GM19397 (cell line): ENCODE results near the gene KDR.

ENCODE experiments used
- ATAC-seq: cut with Tn5 transposase; IDR thresholded peaks from one replicate; pipeline ENCODE4 v1.9.1; 2021; ENCODE audit warnings: mild to moderate bottlenecking, moderate library complexity; ENCODE audit not compliant: unreplicated experiment

KDR gene

DNA sequence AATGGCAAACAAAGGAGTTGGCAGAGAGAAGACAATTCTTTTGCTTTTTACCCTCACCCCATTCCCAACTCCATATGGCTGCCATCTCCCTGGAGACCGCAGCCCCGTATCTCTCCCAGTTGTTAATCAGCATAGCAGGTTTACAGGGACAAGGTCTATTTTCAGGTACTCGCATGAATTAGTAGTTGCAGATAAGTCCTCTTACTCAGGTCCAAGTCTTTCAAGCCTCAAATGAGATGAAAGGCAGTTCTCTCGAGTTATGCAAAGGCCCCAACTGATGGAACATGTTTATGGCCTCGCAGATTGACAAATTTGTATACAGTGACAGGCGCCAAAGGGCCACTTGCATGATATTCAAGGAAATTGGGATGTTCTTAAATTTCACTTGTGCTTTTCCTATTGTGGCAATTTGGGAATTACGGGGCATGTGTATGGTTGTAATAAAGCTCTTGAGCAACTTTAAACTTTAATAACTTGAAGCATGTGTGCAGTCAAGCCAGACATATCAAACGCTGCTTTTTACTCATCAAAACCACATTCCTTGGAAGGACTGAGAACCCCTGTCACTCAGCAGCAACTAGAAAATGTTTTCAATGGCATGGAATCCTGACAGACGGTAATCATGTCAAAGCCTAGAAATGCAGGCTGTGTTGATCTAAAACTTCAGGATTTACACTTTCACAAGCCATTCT is 45.1 kb downstream of the KDR start:
- ATAC-seq, result no peak

DNA sequence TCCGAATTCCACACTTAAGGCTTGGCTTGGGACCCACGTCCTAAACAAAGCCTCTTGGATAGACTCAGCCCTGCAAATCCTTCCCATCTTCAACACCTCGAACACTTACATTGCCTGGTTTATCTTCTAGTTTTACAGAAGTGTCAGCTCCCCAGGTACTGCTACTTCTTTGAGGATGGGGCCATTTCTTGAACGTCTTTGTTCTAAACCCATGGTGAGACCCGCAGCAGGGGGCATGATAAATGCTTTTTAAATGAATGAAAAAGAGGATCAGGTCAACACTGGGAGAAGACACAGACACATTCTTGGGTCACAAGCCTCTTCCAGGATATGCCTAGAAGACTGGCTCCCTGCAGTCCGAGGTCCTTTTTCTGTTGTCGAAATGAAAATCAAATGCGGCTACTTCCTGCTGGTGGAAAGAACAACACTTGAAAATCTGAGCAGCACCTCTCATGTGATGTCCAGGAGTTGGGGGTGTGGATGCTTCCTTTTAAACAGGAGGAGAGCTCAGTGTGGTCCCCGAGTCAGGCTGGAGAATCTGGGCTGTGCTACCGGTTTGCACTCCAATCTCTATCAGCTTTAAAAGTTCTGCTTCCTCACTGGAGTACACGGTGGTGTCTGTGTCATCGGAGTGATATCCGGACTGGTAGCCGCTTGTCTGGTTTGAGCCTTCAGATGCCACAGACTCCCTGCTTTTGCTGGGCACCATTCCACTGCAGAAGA is 45.8 kb downstream of the KDR start:
- no peak for ATAC-seq

DNA sequence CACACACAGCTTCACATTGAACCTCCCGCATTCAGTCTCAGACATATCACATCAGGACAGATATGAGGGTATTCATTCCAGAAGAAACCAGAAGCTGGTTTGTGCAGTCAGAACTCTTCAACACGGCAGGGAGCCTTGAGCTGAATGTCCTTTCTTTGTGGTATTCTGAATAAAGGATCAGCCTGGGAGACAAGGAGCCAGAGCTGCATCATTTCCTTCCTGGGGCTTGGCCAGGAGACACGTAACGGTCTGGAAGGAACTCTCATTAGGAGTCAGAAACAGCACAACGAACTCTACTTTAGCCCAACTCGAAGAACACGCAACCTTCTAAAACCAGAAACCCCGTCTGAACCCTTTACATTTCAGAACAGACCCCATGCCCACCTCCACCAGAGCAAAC is 46.4 kb downstream of the KDR start:
- no peak for ATAC-seq

DNA sequence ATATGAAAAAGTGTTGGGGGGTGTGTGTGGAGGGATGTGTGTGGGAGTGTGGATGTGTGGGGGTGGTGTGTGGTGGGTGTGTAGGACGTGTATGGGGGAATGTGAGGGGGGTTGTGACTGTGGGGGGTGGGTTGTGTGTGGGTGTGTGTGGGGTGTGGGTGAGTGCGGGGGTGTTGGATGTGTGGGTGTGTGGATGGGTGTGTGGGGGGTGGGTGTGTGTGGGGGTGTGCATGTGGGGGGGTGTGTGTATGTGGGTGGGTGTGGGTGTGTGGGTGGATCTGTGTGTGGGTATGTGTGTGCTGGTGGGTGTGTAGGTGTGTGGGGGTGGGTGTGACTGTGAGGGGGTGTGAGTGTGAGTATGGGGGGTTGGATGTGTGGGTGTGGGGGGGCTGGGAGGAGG is 47.8 kb downstream of the KDR start:
- ATAC-seq, result no peak

DNA sequence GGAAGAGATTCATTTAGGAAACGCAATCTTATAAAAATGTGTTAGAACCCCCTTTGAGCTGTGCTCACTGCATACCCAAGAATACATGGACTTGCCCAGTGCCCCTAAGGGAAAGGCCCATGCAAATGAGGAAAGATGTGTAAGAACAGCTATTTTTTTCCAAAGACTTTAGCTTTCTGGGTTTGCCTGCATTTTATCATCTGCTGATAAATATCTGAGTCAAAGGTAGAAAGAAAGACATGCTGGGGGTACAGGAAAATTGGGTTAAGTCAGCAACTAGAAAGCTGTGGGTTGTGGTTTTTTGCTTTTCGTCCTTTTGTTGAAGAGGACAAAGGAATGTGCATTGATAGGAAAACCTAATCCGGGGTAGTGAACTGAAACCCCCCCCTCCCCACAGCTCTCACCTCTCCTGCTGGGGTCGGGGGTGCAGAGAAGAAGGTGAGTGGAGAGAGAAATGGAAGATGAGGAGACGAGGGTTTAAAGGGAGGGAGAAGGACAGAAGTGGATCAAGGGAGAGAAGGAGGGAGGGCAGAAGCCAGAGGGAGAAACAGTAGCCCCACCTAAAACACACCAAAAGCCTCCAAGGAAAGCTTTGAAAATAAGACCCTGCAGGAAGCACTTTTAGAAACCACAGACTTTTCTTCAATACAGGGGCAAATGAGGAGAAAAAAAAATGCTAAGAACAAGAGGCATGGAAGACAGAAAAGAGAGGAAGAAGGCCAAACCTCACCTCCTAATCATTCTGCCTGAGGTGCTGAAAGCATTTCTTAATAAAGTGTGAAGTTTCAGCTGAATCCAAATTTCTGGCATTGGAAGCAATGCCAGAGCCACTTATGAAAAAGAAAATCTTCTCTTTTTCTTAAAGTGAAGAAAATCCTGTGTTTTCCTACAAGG is 49.3 kb downstream of the KDR start:
- ATAC-seq, result no peak

DNA sequence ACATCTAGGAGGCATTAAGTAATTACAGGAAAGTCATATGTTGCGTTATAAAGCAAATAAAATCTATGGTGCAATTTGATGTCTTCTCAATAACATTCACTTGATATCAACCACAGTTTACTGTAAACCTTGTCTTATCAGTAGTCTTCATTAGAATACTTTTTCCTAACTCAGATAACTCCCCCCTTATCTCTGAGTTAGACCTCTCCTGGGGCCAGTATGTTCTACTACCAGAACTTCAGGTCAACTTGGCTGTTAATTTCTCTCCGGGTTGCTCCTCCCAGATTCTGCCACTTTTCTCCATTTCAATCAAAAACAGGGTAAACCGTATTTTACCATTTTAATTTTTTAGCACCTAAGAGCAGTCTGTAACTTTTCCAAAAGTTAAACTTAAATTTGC is 50.0 kb downstream of the KDR start:
- no peak for ATAC-seq

DNA sequence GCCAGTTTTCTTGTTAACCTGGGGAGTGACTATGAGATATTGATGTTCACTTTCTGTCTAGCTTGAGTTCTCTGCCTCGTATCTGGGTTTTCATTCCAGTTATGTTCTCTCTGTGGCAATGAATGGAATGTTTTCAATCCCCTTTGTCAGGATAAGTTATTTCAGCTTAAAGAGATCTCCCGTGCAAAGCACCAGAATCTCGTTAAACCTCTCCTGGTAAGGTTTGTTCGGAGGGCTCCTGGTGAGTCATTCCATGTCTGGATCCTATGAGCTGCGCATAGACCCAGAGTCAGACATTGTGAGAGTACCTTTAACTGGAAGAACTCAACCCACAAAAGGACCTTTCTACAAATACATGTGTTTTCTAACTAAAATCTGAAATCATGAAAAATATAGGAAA is 51.0 kb downstream of the KDR start:
- ATAC-seq, result no peak

DNA sequence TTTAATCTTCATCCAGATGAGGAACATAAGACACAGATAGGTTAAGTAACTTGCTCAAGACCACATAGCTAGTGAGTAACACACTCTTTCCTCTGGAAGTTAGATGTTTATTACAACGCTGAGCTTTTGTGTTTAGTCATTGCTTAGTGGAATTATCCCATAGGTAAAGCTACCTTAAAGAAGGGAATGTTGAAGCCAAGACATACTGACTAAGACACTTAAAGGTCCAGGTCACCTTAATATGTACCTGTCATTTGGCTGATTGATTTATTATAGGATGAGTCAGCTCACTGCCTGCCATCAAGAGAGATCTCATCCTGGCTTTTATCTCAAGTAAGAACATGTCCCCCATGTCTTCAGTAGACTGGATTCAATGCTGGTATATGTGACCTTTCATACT is 53.4 kb downstream of the KDR start:
- ATAC-seq, result no peak

DNA sequence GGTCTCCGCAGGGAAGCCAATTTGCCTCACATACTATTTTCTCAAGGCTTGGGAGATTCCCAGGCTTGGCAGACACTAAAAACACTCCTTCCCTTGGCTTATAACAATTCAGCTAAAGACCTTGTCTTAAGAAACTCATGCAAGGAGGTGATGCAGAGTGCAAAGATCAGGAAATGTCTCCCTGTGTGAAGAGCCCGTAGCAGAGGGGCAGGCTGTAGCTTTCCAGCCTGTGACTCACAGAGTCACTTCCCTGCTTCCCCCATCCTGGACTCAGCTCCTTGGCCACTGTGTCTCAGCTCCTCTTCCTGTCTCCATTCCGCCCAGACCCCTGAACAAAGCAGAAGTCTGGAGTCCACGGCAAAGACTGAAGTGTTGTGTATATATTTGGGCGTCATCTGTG is 56.1 kb downstream of the KDR start:
- ATAC-seq, result no peak

DNA sequence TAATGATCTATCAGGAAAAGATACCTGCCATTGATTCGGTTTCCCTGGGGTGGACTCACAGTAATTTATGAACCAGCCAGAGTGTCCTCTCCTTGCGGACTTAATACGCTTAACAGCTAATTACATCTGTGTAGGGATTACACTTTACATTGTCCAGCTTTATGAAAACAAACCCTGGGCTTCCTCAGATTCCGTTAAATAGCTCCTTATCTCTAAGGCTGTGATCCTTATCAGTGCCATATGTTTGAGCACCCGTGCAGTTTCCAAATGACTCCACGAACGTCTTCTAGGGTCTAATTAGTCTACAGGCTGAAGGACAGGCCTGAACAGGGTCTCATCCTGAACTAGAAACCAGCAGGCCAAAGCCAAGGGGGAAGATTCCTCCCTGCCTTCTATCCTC is 56.9 kb downstream of the KDR start:
- no peak for ATAC-seq

DNA sequence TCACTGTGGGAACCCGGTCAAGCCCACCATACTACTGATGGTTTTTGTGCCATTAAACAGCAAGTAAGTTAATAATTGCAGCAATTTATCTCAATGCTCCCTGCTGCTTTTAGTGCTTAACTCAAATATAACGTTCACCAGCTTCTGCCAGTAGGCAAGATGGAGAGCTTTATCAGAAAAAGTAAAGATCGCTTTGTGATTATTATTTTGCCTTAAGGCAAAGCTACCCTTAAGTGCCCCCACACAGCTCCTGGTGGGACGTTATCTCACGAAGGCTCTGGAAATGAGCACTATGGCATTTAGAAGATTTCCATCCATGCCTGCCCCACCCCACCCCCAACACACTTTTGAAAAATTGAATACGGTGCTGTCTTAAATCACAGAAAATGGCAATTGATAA is 59.4 kb downstream of the KDR start:
- no peak for ATAC-seq

DNA sequence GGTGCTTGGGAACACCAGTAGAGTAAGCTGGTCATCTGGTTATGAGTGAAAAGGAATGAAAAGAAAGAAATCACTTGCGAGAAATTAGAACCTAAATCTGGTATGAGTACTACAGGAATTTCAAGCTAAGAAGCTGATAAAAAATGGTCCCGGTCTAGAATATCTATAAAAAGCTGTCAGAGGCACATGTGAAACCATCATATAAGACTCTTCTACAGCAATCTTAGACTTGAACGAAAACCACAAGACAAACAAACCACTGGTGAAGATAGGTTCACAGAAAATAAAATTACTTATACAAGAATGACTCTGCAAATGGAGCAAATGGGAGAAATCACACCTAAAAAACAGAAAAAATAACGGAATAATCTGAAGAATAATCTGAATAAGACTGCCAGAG is 69.9 kb downstream of the KDR start:
- no peak for ATAC-seq

DNA sequence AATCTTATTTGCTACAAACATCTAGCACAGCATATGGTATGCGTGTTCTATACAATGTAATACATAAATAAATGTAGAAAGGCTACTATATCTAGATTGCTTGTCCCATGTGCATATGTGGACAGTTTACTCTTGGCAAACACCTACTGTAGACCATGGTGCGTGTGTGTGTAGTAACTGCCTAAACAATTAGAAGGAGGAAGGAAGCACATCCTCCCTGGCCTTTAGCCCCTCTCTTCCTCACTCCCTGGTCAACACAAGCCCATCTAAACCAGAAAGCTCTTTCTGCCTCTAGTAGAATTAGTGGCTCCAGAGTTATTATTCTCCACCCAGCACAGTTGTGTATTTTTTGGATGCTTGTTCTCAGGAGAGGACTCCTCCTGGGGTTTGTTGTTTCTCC is 73.9 kb downstream of the KDR start:
- no peak for ATAC-seq

DNA sequence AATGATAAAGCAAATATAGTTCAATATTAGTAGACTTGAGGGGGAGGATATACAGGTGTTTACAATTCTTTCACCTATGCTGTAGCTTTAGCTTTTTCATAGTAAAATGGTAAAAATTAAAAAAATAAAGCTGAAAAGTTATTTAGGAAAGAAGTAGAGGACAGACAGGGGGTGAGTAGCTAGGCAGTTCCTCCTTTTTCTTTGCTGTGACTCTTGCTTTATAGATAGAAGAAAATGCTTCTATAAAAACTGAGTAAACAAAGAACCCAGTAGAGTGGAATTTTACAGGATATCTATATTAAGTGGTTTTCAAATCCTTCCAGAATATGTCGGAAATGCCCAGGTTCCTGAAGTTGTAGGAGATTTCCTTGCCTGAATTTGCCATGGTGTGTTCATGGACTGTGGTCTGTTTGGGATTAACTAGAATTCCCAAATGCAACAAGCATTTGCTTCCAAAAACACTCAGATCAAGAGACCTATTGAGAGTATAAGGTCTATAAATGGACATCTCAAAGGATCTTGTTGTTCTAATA is 74.9 kb downstream of the KDR start:
- no peak for ATAC-seq

DNA sequence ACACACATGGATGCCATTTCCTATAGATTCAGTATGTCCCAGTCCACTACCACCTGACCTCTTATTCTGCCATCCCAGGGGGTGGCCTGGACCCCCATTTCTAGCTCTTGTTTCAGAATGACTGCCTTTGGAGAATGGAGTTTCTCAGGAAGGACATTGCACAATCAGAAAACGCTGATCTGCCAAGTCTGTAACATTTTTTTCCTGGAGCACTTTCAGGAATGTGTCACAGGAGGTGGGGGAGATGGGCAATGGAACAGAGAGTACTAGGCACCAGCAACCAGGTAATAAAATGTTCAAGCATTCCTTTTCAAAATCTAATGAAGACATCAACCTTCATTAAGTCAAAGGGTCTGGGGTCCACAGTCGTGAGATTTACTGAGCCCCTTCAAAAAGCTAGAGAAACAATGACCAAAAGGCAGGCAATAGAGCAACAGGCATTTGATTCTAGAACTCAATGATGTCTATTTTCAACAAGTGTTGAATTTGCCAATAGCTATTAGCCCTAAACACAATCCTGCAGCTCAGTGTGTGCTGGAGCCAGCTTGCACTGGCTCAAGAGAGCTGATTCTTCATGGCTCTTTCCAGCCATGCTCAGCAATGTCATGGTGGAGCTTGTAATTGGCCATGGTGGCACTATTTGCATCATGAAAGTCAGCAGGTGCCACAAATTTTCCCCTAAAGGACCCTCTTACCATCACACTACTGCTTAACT is 87.1 kb downstream of the KDR start:
- ATAC-seq, result no peak

DNA sequence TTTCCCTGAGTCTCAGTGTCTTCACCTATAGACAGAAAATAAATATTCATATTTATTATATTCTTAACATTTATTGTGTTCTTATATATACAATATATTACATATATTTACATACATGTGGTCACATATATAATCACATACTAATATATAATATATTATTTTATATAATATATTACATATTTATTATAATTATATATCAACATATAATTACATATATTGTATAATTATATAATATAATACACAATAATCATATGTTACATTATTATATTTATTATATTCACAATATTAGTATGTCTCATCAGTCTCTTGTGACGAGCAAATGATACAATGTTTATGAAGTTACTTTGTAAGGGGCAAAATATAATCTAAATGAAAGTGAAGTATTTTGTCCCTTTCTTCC is 87.7 kb downstream of the KDR start:
- ATAC-seq, result no peak

DNA sequence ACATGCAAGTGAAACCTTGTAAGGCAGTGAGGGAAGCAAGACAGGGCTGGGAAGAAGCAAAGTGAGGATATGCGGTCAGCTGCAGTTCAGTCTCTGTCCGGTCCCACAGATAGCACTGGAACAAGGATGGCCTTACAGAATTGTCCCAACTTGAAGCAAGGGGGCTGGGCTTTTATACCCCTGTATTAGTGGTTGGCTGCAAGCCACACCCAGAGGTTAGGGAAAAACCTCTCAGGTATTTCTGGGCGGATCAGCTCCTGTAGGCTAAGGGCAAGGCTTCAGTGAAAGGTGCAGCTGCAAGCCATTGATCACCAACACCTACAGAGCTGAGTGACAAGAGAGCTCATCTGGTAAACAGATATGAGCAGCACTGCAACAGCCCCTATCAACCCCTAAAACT is 89.0 kb downstream of the KDR start:
- no peak for ATAC-seq

DNA sequence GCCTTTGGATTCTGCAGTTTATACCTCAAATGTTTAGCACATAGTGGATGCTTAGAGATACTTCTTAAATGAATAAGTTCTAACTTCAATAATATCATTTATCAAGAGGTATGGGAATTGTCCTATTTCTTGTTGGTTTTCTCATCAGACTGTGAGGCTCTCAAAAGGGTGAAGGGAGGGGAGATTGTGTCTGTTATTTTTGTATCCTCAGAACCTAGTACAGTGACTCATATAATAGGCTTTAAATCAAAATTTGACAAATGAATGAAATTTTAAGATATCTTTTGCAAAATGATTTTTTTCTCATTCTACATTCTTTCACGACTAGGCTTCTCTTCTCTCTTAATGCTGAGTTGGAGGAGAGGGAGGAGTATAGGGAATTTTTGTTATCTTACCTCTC is 89.5 kb downstream of the KDR start:
- no peak for ATAC-seq

DNA sequence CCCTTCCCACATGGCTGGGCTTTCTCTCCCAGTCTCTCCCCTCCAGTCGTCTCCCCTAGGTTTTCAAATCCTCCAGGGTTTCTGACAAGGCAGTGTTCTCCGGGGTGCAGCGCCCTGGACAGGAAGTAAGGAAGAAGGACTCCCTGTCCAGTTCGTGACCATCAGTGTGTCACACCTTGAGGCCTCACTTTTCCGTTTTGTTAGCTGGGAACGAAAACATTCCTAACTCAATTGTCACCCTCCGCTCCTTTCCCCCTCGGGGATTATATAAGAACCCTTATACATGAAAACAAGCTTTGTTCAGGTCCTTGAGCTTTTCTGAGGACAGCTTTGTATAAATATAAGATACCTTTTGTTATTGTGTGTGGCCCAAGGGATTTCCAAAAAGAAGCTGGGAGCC is 92.1 kb downstream of the KDR start:
- ATAC-seq, result no peak

DNA sequence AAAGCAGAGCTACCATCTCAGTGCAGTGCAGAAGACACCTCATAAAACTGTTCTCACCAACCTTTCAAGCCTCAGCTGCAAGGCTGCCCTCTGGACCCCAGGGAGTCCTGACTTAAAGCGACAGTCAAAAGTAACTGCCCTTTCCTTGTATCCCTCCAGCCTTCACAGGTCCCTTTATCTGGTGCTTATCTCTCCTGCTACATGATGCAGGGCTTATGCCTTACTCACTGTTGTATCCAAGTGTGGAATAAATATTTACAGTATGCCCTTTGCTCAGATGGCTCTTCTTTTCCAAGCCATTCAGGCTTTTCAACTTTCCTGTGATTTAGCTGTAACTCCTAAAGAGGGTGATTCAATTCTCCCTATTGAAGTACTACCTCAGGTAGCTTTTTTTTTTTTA is 92.6 kb downstream of the KDR start:
- ATAC-seq, result no peak

DNA sequence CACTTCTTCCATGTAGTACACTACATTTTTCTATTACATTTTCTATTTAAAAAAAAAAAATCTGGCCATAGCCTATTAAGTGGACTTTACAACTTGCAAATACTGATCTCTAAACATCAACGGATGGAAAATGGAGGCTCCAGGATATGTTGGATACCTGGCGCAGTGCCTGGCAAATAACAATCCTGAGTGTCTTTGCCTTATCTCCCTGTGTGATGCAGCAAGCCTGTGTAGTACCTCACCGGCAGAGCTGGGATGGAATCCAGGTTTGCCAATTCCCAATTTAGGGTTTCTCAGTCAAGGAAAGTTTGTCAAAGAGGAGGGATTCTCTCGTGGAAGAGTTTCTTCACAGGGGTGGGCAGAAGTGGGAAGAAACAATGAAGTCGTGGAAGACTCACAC is 93.2 kb downstream of the KDR start:
- no peak for ATAC-seq
